ENCODE measurements around the gene MEIOSIN. TPM values are rescaled to one million over a fixed set of nuclear protein-coding genes. Genes with fewer than 3 reads are reported as not detected.

The MEIOSIN gene
- total and polyA plus RNA-seq, 9 of the 15 experiments (the other 6 are each of a cell fraction or from before 2014, with no cell fraction given), result 0.06 to 2.0 (median 0.76) TPM

DNA sequence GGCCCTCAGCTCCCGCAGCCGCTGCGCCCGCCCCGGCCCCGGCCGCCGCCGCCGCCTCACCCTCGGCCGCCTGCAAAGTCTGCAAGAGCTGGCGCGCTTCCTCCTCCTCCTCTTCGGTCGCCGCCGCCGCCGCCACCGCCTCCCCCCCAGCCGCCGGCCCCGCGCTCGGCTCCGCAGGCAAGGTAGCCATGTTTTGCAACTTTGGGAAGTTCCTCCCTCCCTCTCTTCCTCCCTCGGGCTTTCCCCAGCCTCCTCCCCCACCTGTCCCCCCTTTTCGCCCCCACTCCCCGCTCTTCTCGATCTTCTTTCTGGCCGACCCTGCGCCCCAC lies 35.4 kb downstream of the MEIOSIN start (continued):
- TF ChIP-seq, protein P1, sequence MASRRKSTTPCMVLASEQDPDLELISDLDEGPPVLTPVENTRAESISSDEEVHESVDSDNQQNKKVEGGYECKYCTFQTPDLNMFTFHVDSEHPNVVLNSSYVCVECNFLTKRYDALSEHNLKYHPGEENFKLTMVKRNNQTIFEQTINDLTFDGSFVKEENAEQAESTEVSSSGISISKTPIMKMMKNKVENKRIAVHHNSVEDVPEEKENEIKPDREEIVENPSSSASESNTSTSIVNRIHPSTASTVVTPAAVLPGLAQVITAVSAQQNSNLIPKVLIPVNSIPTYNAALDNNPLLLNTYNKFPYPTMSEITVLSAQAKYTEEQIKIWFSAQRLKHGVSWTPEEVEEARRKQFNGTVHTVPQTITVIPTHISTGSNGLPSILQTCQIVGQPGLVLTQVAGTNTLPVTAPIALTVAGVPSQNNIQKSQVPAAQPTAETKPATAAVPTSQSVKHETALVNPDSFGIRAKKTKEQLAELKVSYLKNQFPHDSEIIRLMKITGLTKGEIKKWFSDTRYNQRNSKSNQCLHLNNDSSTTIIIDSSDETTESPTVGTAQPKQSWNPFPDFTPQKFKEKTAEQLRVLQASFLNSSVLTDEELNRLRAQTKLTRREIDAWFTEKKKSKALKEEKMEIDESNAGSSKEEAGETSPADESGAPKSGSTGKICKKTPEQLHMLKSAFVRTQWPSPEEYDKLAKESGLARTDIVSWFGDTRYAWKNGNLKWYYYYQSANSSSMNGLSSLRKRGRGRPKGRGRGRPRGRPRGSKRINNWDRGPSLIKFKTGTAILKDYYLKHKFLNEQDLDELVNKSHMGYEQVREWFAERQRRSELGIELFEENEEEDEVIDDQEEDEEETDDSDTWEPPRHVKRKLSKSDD (conservative IDR thresholded peaks at IDR 0.05; ENCODE audit: low read length), result no peak
- no peak for TF ChIP-seq ESRRA (IDR thresholded peaks at IDR 0.05; ENCODE audit: borderline replicate concordance, low read depth)
- TF ChIP-seq CBX2 (IDR thresholded peaks at IDR 0.05; ENCODE audit: insufficient read depth, low read length, poor library complexity, severe bottlenecking), result no peak
- TF ChIP-seq, protein P2, sequence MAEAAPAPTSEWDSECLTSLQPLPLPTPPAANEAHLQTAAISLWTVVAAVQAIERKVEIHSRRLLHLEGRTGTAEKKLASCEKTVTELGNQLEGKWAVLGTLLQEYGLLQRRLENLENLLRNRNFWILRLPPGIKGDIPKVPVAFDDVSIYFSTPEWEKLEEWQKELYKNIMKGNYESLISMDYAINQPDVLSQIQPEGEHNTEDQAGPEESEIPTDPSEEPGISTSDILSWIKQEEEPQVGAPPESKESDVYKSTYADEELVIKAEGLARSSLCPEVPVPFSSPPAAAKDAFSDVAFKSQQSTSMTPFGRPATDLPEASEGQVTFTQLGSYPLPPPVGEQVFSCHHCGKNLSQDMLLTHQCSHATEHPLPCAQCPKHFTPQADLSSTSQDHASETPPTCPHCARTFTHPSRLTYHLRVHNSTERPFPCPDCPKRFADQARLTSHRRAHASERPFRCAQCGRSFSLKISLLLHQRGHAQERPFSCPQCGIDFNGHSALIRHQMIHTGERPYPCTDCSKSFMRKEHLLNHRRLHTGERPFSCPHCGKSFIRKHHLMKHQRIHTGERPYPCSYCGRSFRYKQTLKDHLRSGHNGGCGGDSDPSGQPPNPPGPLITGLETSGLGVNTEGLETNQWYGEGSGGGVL (CRISPR knock-in tag; IDR thresholded peaks at IDR 0.05), result no peak
- no peak for TF ChIP-seq ZNF695 (CRISPR knock-in tag; IDR thresholded peaks at IDR 0.05)
- TF ChIP-seq, protein P3, sequence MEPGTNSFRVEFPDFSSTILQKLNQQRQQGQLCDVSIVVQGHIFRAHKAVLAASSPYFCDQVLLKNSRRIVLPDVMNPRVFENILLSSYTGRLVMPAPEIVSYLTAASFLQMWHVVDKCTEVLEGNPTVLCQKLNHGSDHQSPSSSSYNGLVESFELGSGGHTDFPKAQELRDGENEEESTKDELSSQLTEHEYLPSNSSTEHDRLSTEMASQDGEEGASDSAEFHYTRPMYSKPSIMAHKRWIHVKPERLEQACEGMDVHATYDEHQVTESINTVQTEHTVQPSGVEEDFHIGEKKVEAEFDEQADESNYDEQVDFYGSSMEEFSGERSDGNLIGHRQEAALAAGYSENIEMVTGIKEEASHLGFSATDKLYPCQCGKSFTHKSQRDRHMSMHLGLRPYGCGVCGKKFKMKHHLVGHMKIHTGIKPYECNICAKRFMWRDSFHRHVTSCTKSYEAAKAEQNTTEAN (CRISPR knock-in tag; IDR thresholded peaks at IDR 0.05), result no peak
- TF ChIP-seq RBM34 (IDR thresholded peaks at IDR 0.05; ENCODE audit: borderline replicate concordance, insufficient read depth, low read length), result no peak
